Epithelial cell of esophagus (primary cell): ENCODE data around the gene MDH2.
"Not testable (repeated sequence)": the region's sequence is repeated elsewhere in the genome, so short reads cannot be mapped to it uniquely, and the experiment has no call there.

Experiments used
- DNase-seq: peaks from one replicate; pipeline ENCODE4 v3.0.0; 2010; ENCODE audit warnings: low read depth
- H3K4me3 ChIP-seq: 2 replicates; pipeline ENCODE4 v1.5.1; 2011; ENCODE audit warnings: mild to moderate bottlenecking, low read length, control low read depth
- CTCF ChIP-seq: IDR thresholded peaks from 2 replicates; pipeline ENCODE4 v1.5.1; 2011; ENCODE audit warnings: low read depth, mild to moderate bottlenecking, low read length, control low read depth, inconsistent platforms; ENCODE audit not compliant: insufficient read depth; ENCODE audit errors: missing control alignments

The MDH2 gene

GRCh38 chr7:76048668-76048988 lies 722 bp downstream of the MDH2 start:
- H3K4me3 ChIP-seq = peak overlapping the region; percentile 88
- TF ChIP-seq CTCF = peak; percentile 39
- DNase-seq = no peak

GRCh38 chr7:76049295-76049694 lies 1.4 kb downstream of the MDH2 start:
- H3K4me3 ChIP-seq = peak overlapping the region; percentile 88
- no peak for DNase-seq
- TF ChIP-seq CTCF = no peak

GRCh38 chr7:76050545-76050944 lies 2.6 kb downstream of the MDH2 start:
- no peak overlapping the region for H3K4me3 ChIP-seq
- TF ChIP-seq CTCF = no peak
- DNase-seq = no peak

GRCh38 chr7:76051840-76052239 lies 3.9 kb downstream of the MDH2 start:
- H3K4me3 ChIP-seq = no peak overlapping the region
- no peak for DNase-seq
- no peak for TF ChIP-seq CTCF

- H3K4me3 ChIP-seq, DNase-seq: not testable (repeated sequence)
These were observed 4.8 kb downstream of the MDH2 start for GRCh38 chr7:76052681-76053080.

- TF ChIP-seq CTCF = no peak
- no peak for DNase-seq
- H3K4me3 ChIP-seq = no peak overlapping the region
These were observed 5.6 kb downstream of the MDH2 start for GRCh38 chr7:76053461-76053860.

- no peak overlapping the region for H3K4me3 ChIP-seq
- peak; percentile 97 for DNase-seq
- no peak for TF ChIP-seq CTCF
These were observed 6.5 kb downstream of the MDH2 start for GRCh38 chr7:76054123-76055120.
